GM18508 (cell line): ENCODE measurements around the gene CACNA1E.

Source experiments
- ATAC-seq: cut with Tn5 transposase; IDR thresholded peaks from one replicate; pipeline ENCODE4 v1.9.1; 2021; ENCODE audit warnings: moderate number of reproducible peaks; ENCODE audit not compliant: insufficient read depth, unreplicated experiment

CACNA1E gene

DNA sequence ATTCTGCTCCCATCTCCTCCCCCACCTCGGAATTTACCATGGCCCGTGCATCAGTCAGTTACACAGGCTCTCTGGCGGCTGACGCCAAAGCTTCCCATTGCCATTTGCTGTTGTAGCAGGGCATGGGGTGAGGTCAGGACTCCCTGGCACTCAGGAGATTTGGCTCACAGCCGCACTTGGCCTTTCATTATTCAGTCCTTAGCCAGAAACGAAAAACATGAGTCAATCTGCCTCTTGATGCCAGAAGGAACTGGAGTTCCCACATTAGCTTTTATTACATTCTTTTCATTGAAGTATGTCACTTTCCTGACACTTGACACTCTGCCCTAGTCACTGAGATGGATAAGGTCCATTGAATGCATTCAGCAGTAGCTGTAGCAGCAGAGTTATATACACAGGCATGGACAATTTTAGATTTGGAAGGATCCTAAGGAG is 260.6 kb downstream of the CACNA1E start:
- no peak for ATAC-seq

DNA sequence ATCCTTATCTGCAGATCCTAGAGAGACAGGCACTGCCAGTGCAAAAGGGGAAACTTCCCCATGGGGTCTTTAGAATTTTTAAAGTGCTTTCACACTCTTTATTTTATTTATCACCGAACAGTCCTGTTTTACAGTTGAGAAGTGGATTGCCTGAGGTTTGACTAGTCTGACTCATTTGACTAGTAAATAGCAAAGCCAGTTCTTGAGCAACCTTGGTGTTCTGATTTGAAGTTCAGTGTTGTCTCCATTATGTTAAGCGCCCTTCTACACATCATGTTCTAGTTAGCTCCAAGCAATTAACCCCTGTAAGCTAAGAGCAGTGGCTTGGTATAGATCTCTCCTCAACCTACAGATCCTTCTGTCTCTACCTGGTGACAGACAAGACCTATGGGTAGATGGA is 262.9 kb downstream of the CACNA1E start:
- no peak for ATAC-seq

DNA sequence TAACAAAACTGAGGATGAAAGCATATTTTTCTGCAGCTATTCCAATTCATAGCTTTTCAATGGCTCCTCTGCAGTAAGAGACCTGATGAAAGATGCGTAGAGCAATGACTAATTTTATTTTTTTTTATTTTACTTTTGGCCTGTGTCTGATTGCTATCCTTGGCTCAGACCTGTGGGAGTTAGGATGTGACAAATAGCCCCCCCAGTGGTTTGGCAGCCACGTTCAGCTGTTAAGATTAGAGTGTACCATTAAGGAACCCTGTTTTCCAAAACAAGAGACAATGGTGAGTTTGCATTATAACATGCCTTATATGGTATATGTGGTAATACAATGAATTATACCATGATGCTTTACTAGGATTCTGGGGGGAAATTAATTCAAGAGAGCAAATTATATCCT is 264.7 kb downstream of the CACNA1E start:
- no peak for ATAC-seq

DNA sequence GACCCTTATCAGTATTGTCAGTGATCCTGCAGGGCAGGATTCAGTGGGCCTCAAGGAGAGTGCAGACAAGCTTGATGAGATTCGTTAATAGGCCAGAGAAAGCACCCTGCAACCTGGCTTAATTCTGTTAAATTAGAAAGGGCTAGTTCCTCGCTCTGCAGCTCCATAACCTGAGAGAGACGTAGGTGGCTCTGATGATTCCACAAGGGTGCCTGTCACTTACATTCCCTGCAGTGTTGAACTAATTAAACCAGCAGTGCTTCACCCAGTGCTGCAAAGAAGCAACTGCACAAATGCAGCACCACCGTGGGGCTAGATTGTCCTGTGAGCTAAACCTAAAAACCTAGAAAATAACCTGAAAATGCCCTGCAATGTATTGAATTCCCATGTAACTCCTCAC is 270.8 kb downstream of the CACNA1E start:
- ATAC-seq = no peak

DNA sequence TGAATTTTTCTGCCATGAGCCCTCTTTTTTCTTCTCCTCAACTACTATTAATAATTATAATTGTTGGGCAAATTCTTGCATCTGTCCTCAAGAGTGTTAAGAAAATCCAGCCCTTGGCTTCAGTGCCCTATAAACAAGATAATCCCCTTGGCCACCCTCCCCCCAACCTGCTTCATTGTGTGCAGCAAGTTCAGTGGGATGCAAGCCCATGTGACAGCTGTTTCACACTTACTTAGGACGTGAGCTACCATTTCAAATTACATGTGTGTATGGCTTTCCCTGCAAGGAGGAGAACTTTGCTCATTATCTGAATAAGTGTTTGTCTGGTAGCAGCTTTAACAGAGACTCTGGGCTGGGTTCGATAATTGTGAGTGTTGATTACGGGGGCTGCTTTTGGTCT is 276.2 kb downstream of the CACNA1E start:
- ATAC-seq = no peak

DNA sequence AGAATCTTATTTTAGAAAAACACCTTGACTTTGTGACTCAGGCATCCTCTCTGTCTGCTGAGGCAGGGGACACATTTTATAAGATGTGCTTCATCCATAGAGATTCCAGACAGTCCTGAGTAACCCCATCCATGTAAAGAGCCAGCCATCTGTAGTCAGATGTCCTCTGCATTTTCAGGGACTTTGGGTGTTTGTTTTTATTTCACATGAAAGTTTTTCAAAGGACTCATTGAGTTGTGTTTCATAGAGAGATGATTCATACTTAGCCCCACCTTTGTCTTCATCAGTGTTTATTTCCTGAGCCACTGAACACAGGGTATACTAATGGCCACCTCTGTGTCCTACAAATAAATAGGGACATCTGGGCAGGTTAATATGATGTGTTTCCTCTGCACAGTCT is 280.4 kb downstream of the CACNA1E start:
- ATAC-seq = no peak

DNA sequence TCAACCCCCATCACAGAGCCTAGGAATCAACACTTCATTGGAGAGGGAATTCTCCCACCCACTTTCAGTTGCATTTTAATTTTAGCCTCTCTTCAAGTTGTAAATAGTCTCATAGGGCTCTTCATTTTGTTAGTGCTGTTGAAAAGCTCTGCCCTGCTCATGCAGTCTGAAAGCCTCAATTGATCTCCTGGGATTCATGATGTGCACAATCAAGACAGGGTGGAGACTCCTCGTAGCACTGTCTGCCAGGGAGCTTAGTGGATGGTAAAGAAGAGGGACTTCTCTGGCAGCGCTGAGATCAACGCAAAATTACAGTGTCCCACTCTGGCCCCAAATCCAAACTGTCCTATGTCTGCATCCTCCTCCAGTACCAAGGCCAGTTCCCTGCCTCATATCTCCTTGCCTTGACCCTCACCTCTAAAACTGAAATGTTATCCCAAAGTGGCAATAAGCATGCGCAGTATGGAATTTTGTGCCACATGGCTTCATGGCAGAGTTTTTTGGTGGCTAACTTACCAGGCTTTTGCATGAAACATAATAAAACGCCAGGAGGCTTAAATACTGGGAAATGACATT is 282.2 kb downstream of the CACNA1E start:
- ATAC-seq = no peak

DNA sequence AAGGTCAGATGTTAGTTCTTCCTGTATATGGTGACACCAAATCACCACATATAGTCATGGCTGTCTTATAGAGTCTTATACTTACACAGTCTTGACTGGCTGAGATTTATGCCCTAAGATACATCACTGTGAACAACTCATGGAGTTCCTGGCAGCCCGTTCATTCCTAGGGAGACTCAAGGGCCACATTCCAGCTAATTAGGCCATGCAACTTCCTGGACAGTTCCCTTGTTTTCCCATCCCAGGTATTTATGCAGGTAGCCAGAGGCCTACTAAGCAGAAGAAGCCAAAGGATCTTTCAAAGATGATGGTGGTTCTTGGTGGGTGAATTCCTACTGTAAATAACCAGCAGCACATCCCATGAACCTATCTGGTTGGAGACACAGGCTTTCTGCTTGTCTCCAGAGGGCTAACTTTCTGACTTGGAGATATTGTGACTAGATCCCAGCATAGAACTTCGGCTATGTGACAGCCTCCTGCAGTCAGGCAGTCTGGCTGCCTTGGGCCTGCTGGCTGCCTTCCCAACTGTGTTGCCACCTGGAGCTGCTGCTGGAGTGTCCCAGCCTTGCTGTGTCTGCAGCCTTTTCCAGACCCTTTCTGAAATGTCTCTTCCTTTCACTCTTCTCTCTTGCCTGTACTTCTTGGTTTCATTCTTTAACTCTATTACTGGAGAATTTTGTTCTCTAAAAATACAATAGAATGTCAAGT is 283.8 kb downstream of the CACNA1E start:
- ATAC-seq = no peak

DNA sequence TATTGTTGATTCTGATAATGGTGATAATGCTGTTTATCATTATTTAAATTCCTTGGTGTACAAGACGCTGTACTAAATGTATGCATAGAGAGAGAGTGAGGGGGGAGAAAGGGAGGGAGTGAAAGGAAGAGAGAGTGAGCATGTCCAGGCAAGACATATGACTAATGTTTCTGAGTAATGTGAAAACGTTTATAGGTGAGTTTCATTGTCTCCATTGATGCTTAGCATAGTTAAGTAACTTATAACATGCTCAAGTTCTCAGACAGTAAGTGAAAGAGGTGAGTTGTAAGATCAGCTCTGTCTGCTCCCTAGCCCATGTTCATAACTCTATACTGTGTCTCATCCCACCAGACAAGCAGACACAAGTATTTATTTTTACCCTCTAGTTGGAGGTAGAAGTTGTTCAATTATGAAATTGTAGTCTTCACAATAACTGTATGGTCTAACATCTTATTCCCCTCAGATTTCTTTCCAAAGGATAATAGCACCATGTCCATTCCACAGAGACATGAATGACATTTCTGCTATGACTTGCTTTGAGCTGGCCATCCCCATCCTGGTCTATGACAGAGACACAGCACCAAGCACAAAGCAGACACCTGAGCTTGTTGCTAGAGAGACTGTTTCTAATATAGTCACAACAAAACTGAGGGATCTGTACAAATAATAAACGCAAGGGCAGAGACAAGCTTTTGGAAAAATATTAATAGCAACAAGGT is 285.1 kb downstream of the CACNA1E start:
- no peak for ATAC-seq

DNA sequence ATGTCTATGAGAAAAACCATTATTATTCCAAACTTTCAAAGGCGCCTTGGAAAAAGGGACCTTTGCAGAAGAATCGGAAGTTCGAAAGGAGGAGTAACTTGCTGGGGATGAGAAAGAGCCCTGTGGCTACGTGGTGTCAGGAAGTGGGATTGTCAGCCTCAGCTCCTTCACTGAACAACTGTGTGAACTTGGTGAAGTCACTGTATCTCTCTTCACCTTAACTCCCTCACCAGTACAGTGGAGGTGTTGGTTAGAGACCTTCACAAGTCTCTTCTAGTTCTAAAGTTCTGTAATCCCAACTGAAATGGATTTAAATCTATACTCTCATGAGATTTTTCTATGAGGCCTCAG is 285.6 kb downstream of the CACNA1E start:
- ATAC-seq = no peak

DNA sequence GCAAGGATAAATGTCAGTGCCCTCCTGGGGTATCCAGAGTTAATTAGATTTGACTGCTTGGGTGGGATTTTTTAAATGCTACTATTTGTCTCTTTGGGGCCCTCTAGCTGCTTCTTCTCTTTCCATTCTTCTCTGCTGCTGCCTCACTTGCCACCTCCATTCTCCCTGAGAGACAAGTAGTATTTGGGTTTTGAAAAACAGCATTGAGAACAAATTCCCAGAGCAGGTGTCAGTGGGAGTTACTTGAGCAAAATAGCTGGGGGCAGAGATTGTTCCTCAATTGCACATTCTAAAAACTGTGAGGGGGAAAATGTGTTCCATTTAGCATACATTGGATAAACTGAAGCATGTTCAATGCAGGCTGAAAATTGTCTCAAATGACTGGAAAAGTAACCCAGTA is 286.5 kb downstream of the CACNA1E start:
- no peak for ATAC-seq

DNA sequence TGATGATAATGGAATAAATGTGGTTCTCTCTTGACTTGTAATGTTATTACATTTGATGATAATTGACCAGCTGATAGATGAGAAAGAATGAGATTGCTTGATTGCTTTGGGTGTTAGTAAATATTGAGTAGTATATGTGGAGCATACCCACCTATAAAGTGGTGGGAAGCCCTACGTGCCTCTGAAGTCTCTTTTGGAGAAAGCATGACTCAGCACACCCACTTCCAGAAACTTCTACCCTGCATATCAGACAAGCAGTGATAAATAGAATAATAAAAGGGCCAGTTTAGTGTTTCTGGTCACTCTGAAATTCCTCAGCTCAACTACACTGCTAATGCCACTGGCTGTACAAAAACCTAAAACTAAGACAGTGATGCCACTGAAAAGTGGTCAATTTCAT is 289.4 kb downstream of the CACNA1E start:
- ATAC-seq = no peak

DNA sequence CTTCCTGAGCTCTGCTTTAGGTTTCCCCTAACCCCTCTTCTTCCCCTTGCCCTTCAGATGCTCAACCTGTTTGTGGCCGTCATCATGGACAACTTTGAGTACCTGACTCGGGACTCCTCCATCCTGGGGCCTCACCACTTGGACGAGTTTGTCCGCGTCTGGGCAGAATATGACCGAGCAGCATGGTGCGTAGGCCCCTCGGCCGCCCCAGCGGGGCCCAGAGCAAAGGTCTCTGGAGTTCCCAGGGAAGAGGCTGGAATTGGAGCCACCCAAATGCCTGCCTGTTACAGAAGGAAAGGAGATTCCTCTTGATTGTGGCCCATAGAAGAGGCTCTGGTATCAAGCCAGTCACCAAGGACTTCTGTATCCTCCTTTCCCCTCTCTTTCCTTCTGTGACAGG is 292.7 kb downstream of the CACNA1E start:
- no peak for ATAC-seq

DNA sequence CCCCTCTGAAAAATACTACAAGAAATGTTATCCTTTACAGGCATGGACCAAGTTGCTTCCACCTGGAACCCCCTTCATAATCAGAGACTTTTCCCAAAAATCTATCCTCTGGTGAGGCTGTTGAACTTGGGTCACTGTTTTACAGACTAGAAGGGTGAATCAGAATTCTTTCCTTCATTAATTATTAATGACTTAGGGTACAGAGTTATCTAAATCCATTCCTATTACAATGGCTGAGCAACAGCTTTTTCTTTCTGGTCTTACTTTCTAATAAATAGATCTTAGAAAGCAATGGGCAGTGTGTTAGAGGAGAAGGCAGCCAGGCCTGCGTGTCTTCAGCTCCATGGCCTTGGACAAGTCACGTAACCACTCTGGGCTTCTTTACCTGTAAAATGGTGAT is 294.0 kb downstream of the CACNA1E start:
- ATAC-seq = no peak

DNA sequence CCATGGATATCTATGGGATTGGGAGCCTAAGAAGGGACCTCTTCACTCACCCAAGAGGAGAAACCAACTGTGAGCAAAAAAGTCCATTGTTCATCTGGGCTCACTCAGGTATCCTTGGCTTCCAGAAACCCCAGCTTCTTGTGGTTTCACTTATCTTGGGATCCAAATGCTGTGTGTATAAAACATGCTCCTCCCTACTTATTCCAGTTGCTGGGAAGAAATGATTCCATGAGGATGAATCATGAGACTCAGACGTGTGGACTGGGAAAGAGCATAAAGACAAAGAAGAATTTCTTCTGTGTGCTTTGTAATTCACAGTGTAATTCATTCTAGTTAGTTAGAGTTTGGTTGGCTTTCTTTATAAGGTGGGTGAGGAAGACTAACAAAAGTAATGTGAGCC is 294.5 kb downstream of the CACNA1E start:
- ATAC-seq = no peak

DNA sequence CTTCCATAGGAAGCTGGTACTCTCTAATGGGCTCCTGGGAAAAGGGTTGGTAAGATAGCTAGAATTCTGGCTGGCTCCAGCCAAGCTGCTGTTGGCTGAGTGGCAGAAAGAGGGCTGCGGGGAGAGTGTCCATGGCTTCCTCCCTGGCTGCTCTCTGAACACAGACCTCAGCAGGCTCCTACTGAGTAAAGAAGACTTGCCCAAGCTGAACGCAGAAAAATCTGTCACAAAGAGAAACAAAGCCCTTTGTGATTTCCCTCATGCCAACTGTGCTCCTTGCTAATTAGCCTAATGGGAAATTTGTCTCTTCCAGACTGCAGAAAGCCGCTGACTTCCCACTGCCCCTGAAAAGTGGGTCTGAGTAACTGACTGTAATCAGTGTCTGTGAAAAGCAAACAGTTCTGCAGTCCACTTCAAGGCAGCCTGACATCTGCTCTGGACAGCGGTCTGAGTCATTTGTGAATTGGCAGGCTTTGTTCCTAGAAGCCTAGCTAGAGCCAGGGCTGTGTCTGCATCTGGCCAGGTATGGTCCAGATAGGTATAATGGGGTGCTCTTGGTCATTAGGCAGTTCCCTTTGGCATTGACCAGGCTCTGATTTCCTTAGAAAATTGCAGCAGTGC is 295.4 kb downstream of the CACNA1E start:
- no peak for ATAC-seq

DNA sequence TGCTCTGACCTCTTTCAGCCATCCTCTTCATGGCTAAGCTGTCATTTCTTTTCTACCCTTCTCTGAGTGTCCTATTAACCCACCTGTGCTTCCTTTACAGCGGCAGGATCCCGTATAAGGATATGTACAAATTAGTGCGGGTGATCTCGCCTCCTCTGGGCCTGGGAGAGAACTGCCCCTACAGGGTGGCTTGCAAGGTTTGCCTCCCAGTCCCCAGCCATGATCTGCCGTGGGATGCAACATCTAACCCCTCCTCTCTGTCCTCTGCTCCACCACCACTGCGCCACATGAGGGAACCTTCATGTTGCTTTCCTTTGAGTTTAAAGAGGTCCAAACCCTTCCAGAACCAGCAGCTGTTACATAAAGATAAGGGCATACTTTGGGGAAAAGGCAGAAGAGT is 296.0 kb downstream of the CACNA1E start:
- no peak for ATAC-seq

DNA sequence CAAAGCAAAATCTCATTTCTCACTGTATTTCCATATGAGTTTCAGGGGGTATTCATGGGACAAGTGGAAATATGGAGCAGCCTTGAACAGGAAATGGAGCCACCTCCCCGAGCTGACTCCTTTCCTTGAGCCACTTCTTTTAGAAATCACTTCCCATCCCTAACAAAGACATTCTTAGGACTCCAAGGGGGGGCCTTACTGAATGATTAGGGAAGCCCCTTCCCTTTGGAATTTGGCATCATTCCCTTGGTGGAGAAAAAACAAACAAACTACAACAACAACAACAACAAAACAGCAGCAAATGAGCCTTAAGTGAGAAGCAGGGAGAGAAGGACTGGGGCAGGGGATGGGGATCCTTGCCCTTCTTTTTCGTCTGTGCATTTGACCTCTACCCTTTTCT is 299.9 kb downstream of the CACNA1E start:
- ATAC-seq = no peak

DNA sequence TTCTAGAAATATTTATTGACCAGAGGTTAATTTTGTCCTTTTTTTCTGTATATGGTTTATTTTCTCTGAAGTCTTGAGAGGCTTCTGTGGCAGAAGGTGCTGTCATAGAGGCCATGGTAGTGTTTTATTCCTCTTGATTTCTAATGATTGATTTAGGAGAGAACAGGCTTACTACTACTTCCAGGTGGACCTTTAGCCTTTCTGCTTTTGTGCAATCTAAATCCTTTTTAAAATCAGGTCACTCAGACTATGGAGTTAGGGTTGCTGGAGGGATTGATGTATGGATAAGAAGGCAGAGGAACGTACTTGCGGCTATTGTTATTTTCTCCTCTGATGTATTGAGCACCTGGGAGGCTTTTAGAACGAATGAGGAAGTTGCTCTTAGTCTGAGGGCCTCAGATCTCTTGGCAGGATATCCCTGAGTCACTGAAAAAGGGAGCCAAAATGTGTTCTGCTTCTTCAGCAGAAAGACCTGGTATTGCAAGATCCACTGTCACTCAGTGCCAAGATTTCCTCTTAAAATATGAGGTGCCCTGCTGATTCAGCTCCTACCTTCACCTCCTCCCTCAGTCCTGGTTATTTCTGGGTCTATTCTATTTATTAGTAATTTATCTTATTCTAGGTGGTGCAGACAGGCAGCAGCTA is 300.8 kb downstream of the CACNA1E start:
- no peak for ATAC-seq

DNA sequence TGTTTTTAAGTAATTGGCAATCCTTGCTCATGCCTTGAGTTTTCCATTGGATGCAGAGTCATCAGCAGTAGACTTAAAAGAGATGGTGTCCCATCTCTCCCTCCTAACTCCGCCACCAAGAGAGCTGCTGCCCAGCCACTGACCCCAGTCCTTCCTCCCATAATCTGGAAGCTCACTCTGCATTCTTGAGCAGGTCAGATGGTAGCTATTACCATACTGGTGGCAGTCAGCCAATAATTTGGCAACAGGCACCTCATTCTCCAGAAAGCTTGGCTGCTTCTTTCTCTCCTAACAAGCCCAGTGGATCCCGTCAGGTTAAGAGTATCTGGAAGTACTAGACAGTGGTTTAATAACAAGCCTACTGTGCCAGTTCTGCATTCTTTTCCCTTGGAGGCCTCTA is 306.1 kb downstream of the CACNA1E start:
- no peak for ATAC-seq

DNA sequence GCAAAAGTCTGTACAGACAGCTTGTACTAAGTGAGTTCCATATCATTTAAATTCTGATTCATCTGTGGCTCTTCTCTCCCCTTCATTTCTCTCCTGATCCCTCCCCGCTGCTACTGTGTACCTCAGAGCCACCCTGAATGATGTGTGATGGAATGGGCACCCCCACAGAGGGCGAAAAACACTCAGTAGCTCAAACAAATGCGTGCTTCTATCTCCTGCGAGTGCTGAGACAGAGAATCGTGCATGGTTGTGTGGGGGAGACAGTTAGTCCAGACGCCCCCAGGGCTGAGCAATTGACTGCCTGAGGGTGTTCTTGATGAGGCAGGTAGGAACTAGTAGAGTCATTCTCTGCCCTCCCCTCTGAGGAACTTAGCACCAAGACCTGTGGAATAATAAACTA is 308.4 kb downstream of the CACNA1E start:
- no peak for ATAC-seq
